ENCODE measurements around the gene SPIN1.

Gene SPIN1

DNA sequence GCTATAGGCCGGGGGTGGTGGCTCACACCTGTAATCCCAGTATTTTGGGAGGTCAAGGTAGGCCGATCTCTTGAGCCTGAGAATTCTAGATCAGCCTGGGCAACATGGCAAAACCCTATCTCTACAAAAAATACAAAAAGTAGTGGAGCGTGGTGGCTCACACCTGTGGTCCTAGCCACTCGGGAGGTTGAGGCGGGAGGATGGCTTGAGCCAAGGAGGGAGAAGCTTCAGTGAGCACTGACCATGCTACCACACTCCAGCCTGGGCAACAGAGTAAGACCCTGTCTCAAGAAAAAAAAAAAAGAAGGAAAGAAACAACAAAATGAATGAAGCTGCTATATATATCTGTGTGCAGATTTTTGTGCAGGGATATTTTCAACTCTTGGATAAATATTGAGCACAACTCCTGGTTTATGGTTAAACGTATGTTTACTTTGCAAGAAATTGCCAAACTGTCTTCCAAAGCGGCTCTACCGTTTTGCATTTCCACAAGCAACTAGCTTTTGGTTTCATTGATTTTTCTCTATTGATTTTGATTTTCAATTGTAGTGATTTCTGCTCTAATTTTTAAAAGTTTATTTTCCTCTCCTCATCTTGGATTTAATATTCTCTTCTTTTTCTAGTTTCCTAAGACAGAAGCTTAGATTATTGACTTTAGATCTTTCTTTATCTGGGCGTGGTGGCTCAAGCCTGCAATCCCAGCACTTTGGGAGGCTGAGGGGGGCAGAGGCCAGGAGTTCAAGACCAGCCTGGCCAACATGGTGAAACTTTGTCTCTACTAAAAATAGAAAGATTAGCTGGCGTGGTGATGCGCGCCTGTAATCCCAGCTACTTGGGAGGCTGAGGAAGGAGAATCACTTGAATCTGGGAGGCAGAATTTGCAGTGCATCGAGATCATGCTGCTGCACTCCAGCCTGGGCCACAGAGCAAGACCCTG lies 49.2 kb downstream of the SPIN1 start:
- no peak for DNase-seq

DNA sequence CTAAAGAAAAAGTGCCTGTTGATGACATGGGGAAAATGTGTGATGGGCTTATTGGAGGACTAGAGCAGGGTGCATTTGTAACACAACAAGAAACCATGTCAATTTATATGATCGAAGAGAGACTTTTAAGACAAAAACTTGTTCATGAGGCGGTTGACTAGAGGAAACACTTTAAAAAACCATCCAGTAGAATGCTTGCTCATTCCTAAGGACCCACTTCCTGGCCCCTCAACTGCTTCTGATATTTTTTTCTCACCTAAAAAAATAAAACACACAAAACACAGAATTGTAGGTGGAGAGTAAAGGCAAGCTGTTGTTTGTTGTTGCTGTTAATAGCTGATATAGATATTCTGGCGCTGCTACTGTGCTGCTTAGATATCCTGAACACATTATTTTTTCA lies 50.6 kb downstream of the SPIN1 start:
- no peak for DNase-seq

DNA sequence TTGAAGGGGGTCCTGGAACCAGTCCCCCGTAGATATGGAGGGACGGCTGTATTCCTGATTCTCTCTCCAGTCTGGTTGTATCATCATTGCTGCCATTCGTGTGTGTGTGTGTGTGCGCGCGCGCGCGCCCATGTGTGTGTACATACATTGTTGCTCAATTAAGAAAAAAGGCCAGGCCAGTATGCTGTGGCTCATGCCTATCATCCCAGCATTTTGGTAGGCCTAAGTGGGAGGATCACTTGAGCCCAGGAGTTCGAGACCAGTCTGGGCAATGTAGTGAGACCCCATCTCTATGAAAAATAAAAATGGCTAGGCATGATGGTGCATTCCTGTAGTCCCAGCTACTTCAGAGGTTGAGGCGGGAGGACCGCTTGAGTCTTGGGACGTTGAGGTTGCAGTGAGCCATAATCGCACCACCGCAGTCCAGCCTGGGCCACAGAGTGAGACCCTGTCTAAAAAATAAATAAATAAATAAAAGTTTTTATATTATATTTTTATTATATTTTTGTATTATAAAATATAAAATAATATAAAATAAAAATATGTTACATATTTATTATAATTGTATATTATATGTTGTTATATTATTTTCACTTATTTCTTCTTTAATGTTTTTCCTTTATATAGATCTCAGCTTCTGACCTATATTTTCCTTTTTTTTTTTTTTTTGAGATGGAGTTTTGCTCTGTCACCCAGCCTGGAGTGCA lies 53.2 kb downstream of the SPIN1 start:
- DNase-seq: no peak

DNA sequence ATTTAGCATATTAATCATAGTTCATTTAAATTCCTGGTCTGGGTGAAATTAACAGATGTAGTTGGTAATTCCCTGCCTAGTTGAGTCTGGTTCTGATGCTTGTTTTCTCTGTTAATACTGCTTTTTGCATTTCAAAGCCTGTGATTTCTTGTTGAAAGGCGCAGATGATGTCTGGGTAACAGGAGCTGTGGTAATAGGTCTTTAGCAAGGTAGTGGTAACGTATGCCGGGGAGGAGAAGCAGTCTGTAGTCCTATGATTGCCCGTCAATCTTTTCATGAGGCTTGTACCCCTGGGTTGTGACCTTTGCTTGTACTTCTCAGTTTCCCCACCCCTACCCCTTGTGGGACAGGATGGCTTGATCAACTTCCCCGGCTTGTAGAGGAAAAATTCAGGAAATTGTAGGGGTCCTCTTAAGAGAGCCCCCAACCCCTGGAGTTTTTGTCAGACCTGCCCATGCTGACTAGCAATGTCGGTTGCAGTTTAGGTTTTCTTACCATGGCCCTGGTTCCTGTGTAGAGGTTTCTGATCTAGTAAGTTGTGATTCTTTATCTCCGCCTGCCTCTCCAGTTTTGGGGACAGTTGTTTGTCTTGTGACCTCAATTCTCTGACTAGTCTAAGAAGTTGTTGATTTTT lies 55.4 kb downstream of the SPIN1 start:
- DNase-seq: no peak

DNA sequence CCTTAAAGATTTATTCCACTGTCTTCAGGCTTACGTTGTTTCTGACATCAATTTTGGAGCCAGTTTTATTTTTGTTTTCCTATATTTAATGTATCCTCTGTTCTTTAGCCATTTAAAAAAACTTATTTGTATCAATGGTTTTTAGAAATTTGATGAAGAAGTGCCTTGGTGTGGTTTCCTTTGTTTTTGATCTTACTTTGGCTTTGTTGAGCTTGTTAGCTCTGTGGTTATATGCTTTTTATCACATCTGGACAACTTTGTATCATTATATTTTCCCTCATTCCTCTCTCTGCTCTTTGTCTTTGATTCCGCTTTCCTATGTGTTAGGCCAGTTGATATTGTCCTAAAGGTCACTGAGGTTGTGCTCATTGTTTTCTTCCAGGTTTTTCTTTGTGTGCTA lies 58.5 kb downstream of the SPIN1 start:
- DNase-seq: no peak

DNA sequence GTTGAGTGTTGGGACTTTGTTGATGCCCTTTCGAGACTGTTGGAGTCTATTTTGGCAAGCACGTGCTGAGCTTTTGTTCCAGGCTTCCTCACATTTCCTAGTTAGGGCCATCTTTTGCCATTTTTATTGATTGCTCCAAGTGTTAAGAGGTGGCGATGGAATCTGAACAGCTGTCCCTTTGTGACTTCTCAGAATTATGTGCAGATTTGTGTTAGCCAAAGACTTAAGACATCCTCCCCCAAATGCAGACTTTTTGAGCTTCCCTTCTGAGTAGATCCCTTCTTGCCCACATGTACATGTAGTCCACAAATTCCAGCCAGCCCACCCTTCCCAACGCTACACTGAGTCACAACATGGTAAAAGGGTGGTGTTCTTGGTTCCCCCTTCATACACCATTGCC lies 59.2 kb downstream of the SPIN1 start:
- DNase-seq: no peak

DNA sequence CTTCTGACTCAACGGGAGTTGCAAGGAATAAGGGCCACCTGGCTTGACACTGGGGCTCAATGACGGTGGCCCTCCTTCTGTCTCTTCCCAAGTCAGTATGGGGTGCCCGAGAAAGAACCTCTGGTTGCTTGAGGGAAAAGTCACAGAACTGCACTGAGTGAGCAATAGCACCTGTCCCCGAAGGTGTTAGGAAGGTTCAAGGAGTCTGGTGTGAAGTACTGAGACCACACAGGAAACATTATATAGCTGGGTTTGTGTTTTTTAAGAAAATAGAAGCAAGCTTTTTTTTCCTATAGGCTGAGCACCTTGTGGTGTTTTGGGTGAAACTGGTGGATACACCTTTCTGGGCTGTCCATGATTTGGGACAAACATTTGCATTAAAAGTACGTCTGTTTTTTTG lies 62.9 kb downstream of the SPIN1 start:
- DNase-seq: no peak

DNA sequence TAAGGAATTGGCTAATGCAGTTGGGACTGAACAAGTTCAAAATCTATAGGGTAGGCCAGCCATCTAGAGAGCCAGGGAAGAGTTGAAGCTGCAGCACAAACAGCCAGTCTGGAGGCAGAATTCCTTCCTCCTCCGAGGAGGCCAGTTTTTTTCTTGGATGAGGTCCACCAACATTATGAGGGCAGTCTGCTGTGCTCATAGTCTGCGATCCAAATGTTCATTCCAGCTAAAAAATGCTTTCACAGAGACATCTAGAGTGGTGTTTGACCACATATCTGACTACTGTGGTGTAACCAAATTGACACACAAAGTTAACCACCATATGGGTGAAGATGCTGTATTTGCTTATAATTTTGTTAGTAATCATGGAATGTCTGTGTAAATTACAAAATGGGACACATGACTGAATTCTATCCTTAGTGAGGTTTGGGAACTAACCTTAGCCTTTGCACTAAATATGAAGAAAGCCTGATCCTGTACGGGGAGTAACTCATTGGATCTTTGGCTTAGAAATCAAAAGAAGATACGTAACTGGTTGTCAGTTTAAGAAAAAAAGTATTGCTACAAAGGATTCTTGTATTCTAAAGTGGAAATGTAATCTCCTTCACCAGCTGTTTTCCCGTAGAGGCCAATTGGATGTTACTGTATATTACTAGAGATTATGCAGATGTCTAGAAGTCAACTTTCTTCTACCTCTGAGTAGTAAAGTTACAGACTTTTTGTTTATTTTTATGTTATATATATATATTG lies 70.6 kb downstream of the SPIN1 start:
- DNase-seq: no peak

DNA sequence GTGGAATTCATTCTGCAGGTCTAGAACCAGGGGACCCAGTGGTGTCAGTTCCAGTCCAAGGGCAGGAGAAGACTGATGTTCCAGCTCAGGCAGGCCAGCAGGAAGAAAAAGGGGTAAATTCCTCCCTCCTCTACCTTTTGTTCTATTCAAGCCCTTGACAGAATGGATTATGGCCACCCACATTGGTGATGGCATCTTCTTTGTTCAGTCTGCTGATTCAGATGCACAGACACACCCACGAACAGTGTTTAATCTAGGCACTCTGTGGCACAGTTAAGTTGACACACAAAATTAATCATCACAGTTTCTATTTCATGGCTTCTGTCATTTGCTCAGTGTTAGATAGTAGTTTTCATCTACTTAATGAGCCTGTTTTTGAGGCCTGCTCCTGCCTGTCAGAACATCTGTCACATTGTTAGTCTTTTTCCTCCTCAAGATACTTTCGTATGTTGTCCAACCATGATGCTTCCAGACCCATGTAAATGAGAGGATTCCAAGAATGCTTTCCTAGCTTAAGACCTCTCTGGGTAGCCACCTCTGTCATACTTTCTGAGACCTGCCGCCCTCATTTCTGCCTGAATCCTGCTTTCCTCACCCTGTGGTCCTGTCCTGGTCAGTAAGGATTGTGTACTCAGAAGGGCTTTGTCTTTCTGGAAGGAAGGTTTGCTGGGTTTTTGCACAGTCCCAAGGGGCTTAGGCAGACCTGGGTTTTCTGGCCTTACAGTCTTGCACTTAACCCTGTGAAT lies 72.5 kb downstream of the SPIN1 start:
- no peak for DNase-seq

DNA sequence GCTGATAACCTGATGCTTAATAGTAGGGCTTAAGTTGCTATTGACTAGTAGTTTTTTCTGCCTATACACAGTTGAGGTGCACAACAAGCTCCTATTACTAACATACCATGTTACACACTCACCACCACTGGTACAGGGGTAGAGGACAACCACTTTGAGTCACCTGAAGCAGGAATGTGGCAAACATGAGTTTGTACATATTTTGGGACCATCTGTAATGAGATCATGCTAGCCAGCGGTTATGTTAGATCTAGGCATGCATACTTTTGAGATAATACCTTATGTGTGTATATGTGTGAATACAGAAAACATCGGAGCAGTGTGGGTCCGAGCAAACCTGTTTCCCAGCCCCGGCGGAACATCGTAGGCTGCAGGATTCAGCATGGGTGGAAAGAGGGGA lies 73.9 kb downstream of the SPIN1 start:
- no peak for DNase-seq

DNA sequence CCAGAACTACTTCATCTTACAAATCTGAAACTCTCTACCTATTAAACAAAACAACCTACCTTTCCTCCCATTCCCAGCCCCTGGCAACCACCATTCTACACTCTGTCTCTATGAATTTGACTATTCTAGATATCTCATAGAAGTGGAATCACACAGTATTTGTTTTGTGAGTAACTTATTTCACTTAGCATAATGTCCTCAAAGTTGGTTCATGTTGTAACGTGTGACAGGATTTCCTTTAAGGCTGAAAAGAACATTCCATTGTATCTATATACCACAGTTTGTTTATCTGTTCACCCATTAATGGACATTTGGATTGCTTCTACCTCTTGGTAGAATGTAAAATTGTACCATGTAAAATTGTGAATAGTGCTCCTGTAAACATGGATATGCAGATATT lies 76.6 kb downstream of the SPIN1 start:
- no peak for DNase-seq

DNA sequence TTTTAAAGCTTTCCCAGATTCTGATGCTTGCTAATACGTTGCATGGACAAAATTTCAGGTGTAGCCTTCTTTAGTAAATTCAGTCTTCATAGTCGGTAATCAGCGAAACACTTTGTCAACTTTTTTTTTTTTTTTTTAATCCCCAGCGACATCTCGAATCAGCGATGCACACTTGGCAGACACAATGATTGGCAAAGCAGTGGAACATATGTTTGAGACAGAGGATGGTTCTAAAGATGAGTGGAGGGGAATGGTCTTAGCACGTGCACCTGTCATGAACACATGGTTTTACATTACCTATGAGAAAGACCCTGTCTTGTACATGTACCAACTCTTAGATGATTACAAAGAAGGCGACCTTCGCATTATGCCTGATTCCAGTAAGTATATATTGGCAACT lies 80.0 kb downstream of the SPIN1 start:
- DNase-seq: no peak

DNA sequence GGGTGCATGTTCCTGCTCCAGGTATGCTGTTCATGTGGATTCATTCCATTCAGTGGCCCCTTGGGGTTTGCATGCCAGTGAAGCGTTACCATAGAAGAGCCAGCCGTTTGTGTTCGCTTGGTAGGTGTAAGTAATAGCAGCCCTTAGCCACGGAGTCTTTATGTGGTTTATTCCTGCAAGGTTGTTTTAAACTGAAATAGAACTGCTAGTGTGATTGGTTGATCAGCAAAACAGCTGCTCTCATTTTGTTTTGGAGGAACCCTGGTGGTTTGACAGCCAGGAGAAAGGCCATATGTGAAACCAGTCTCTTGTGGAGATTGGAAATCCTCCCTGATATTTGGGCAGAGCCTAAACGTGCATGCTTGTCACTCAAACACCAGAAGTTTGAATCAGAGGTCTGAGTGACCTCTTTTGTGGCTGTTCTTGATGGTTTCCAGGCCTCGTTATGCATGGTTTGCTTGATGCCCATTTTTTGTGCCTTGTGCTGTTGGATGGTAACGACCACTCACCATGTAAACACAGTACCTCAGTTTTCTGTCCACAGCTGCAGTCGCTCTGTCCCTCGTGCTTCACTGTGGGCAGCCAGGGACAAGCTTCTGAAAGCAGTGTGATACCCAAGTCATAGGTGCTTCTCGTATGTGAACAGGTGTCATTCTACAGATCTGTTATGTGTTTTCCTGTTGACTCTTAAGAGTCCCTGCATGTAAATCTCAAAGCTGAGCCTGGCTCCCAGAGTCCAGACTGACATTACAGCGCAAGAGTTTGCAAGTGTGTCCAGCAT lies 88.4 kb downstream of the SPIN1 start:
- DNase-seq: peak; percentile 3

DNA sequence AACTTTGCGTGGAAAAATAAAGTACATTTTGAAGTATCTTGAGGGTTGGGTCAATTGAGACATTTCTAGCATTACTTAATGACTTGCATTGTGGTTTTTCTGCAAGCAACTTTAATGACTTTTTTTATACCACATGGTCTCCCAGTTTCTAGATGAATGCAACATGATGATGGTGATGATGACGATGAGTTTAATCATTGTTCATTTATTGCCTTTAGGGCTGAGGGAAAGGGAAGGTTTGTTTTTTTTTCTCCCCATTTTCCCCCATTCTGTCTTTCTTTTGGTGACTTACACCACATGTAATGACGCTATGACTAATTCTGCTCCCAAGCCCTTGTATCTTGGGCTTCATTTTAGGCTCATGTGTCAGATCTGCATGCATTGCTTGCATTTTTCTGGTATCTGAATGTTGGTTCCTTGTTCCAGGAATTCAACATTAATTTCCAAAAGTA lies 89.1 kb downstream of the SPIN1 start:
- peak; percentile 11 for DNase-seq

DNA sequence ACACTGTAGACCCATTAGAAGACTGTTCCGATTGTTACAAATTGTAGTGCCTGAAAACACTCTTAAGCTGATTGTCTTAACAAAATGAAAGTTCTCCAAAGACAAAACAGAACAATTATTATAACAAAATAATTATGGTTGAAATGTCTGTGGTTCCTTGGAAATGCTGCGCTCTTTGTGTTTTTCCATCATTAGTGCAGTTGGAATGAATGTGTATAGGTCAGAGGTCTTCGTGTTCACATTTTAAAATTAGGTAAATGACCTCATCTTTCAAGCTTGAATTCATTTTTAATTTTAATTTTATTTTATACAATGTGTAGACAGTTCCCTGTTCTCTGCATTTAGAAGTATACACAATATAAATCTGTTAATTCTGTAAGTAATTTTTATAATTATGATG lies 90.0 kb downstream of the SPIN1 start:
- no peak for DNase-seq

DNA sequence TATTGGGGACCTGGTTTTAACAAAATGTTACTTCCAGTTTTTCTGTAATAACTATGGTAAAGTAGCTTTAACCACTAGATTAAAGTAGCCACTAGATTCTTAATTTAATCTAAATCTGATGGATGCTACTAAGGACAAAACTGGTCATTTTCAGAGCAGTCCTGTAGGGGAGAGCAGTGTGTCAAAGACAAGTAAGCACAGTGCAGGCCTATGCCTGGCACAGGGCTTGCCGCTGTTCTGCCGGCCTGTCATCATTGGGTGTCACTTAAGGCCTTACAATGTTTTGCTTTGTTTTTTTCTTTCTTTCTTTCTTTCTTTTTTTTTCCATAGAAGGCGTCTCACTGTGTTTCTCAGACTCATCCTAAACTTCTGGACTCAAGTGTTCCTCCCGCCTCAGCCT lies 93.7 kb downstream of the SPIN1 start:
- no peak for DNase-seq

DNA sequence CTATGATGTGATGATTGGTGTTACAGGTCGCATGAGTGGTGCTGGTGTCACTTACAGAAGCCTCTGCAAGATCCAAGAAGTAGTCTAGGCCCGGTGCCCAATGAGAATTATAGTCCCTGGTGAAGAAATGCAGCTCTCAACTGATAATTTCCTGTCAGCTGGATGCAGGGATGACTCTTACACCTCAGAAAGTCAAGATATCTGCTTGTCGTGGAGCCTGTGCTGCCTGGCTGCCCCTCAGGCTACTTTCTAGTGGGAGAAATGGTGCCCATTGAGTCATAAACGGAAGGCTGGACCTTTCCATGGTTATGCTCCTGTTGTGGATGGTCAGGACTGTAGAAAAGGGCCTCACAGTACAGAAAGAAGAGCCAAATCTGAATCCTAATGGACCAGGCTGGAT lies 99.9 kb downstream of the SPIN1 start:
- DNase-seq: no peak

DNA sequence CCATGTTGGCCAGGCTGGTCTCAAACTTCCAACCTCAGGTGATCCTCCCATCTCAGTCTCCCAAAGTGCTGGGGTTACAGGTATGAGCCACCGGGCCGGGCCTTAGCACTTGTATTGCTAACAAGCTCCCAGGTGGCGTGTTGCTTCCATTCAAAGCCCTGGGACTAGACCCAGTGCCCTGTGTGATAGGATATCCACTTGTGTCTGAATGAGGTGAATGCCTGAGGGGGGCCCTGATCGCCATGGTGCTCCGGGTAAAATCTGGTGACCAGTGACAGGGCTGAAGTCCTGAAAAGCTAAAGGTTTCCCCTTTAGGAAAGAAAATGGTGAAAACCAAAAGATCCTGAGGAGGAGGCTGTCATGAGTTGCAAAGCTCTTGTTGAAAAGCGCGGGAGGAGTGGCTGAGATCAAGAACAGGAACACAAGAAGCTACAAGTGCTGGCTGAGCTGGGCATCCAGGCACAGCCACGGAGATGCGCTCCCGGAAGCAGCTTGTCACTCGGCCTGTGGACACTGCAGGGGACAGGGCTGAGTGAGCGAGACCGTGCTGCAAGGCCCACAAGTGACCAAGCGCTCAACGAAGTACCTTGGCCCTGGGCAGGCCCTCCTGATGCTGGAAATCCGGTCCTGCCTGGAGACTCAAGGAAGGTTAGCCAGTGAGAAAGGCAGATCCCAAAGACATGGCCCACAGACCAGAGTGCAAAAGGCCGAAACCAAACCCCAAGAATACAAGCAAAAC lies 106.9 kb downstream of the SPIN1 start:
- DNase-seq: no peak

DNA sequence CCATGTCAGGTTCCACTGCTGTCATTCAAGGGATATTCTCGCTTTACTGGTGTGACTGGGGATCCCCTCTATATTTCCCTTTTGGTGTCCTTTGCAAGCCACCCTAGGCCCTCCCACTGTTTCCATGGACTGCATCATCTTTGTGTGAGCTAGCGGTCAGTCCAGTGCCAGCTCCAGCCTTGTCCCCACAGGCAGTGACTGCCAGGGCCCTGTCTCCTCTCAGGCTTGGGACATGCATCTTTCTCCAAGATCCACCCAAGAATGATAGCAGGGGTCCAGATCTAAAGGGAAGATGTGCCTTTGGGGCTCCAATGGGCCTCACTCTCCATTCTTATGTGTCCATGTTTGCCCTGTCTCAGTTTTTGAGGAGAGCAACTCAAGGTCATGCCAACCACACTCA lies 109.0 kb downstream of the SPIN1 start:
- no peak for DNase-seq

DNA sequence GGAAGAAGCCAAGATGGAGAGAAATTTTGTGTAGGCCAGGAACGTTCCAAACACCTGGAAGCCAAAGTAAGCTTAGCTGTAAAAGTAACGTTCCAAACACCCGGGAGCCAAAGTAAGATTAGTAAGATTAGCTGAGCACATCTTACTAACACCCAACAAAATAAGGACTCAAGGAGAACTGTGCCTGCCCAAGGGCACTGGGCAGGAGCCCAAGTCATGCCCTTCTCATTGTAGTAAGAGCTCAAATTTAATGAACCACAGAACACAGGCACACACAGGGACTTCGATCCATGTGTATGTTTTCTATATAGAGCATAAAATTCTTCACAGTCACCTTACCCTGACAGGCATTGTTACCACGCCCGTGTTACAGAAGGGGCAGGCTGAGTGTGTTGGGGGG lies 110.6 kb downstream of the SPIN1 start:
- DNase-seq: no peak

DNA sequence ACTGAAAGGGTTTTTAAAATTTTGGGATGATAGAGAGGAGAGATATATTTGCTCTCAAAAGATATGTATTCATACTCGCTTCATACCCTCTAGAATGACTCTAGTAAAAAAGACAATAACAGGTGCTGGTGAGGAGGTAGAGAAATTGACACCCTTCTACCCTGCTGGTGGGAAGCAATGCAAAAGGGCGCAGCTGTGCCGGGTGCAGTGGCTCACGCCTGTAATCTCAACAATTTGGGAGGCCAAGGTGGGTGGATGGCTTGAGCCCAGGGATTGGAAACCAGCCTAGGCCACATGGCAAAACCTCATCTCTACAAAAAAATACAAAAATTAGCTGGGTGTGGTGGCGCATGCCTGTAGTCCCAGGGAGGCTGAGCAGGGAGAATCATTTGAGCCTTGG lies 112.8 kb downstream of the SPIN1 start:
- no peak for DNase-seq
